NOMO-1 (cell line): Measurements from ENCODE around the gene PHF3.
A peak's percentile ranks its signal among the peaks of the same experiment; 100 is the strongest.

Experiments used
- DNase-seq, 2 experiments: peaks; one replicate each; lab custom pipeline; 2025; ENCODE audit not compliant: unreplicated experiment in 2 of 2; lab: John Stamatoyannopoulos, UW

PHF3 gene

DNA sequence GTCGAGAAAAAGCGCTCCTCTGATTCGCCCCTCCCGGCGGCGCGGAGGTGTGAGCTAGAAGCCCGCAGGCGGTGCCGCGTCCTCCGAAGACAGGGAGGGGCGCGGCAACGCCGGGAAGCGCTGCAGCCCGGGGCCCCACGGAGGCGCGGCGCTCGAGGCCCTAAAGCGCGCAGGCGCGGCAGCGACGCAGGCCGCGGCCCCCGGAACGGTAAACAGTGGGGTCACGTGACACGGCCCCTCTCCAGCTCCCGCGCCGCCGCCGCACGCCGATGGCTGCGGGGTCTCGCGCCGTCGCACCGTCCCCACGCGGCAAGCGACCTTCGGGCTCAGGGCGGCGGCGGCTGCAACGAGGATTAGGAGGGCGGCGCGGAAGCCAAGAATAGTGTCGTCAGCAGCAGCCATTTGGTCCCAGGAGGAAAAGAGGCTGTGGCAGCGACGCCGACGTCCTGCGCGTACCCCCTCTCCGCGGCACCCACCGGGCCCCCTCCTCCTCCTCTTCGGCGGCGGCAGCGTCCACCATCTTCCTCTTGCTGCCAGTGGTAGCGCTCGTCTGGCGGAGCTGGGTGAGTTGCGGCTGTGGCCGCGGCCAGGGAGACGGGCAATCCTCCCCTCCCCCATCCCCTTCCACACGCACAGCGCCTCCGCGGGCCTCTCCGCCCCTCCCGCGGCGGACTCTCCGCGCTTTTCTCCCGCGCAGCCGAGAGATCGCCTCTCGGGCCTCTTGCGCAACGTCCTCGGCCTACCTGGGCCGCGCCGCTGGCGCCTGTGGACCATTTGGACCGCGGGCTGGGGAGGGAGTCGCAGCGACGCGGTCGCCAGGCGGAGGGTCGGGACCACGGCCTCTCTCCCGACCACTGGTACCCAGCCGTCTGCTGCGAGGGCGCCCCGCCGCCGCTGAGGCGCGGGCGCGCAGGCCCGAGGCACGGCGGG is at the start of gene PHF3:
TSS of gene PHF3 (plus strand) at position 215 of the 930 bp plus-strand sequence. CDS start 10,750 bp downstream, outside the sequence.
- DNase-seq = peak; percentile 87 to 89

GRCh38 chr6:63589952-63590411 is 45.6 kb upstream of the PHF3 start:
- no peak for DNase-seq

DNA sequence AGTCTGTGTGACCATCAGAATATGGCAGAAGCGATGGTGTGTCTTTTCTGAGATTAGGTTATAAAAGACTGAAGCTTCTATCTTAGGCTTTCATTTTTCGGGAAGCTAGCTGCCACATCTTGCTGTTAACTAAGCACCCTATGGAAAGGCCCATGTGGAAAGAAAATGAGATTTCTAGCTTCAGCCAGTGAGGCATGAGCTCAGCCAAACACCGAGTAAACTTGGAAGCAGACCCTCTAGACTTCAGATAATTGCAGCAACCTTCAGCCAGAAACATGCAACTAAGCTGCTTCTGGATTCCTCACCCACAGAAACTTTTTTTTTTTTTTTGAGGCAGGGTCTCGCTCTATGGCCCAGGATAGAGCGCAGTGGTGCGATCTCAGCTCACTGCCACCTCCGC is 42.7 kb upstream of the PHF3 start:
- DNase-seq = no peak

DNA sequence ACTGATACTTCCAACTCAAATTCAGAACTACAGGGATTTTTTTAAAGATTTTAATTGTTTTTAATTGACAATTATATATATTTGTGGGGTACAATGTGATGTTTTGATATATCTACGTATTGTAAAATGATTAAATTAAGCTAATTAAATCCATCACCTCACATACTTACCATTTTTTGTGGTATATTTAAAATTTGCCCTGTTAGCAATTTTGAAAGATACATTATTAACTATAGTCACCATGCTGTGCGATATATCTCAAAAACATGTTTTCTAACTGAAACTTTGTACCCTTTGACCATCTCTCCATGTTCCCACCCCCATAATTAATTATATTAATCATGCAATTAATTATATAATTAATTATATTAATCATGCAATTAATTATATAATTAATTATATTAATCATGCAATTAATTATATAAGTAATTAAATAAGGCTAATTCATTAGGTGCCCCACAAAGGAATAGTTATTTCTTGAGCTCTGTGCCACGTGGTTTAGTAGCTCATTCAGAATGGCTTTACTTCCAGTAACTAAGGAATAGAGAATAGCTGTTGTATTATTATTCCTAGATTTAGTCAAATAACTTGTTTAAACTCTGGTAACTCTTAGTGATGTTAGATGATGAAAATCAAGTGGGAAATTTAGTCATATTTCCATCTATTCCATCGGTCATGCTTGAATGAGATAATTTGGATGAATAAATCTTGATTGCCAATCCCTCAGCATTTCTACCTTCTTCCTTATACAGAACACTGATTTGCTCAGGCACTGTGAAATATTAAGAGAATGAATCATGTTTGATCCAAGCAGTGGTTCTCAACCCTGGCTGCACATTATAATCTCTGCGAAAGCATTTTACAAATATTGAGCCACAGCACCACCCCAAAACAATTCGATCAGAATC is 38.2 kb upstream of the PHF3 start:
- DNase-seq = no peak

GRCh38 chr6:63598049-63599036 is 37.3 kb upstream of the PHF3 start:
- peak; percentile 41 to 70 for DNase-seq

DNA sequence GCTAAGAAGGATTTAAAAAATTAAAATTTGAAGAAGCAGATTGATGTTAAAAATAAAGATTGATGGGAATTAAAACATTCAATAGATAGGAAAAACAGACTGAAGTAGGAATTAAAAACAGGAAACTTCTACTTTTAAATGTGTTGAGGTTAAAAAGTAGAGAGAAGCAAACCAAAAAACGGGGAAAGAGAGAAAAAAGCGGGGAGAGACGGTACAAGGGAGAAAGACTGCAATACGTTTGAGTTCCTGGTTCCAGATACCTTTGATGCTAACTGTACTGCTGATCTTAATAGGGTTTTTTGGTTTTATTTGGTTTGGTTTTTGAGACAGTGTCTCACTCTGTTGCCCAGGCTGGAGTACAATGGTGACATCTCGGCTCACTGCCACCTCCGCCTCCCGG is 36.4 kb upstream of the PHF3 start:
- no peak for DNase-seq

- DNase-seq = peak in 1 of 2 experiments; percentile 62
These were observed 35.5 kb upstream of the PHF3 start for GRCh38 chr6:63600136-63600535.

- DNase-seq = no peak
These were observed 26.4 kb upstream of the PHF3 start for GRCh38 chr6:63609231-63609630.

- no peak for DNase-seq
These were observed 24.7 kb upstream of the PHF3 start for GRCh38 chr6:63610944-63611343.

DNA sequence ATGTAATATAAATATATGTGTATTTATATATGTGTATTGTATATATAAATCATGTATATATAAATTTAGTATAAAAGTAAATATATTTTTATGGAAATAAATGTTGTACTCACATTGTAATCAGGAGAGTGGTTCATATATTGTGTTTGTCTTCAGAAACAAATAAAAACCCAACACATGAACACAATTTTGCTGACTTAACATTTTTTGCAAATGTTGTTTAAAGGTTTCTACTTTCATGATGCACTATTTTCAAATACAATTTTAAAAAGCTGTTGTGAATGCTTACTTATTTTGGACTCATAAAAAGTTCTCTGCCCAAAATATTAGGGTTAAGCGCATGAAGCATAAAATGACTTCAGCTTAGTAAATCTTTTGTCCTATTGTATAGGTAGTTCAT is 24.0 kb upstream of the PHF3 start:
- DNase-seq = no peak

- no peak for DNase-seq
These were observed 20.0 kb upstream of the PHF3 start for GRCh38 chr6:63615590-63615989.

- no peak for DNase-seq
These were observed 11.5 kb upstream of the PHF3 start for GRCh38 chr6:63624091-63624490.

- DNase-seq = no peak
These were observed 5.1 kb upstream of the PHF3 start for GRCh38 chr6:63630466-63630865.

DNA sequence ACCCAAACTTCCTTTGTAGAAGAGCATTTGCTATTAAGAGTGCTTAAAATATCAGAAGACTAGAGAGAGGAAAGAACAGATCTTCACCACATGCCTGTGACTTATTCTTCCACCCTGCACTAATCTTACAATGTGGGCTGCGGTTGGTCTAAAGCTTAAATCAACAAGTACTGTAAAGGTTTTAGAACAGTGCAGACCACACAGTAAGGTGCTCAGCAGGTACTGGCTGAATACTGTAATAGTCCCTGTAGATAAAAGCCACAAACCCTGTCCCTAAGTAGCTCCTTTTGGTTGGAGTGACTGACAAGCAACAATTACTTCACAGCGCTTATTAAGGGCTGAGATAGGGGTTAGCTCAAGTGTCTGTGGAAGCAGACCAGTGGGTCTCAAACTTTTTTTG is 972 bp upstream of the PHF3 start:
- DNase-seq = no peak

DNA sequence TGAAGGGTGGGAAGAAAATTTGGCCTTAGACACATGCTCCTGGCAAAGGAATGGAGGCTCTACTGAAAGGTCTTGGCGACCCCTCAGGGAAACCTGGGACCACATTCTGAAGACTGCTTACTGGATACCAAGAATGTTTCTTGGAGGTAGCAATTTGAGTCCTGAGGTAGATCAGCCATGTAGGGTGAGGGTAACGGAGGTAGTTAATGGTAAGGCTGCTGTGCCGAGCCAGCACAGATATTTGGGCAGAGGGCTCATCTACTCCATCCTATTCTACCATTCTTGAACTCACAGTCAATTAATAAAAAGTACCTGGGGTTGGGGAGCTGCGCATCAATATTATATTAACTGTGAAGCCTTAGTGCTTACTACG is 401 bp upstream of the PHF3 start:
- DNase-seq = no peak

GRCh38 chr6:63636518-63637021 is 968 bp downstream of the PHF3 start:
- DNase-seq = peak; percentile 21 to 22

GRCh38 chr6:63637865-63638445 is 2.4 kb downstream of the PHF3 start:
- no peak for DNase-seq

GRCh38 chr6:63640062-63640461 is 4.5 kb downstream of the PHF3 start:
- peak in 1 of 2 experiments; percentile 22 for DNase-seq

GRCh38 chr6:63643862-63644261 is 8.3 kb downstream of the PHF3 start:
- DNase-seq = no peak
